Panc1 (cell line): Measurements from ENCODE around the gene WHRN. TPM values are rescaled to one million over a fixed set of nuclear protein-coding genes. Genes with fewer than 3 reads are reported as not detected.

Source experiments
- ATAC-seq: fragments of 200-7000 bp; cut with Tn5 transposase; 2 replicates; pipeline ENCODE4 v1.9.1; 2020; ENCODE audit warnings: mild to moderate bottlenecking, moderate library complexity
- BruUV-seq: library from RNA; stranded (reverse); fragments of 400-500 nt; replicated peaks from 2 replicates; lab custom pipeline; 2021; lab: Mats Ljungman, UMichigan
- CTCF ChIA-PET: fragments of 300-600 bp; sonication (Branson Sonifier 250); formaldehyde crosslinking; loops from one replicate; lab custom pipeline; 2022; ENCODE audit warnings: antibody characterized with exemption; lab: Charles Lee
- POLR2A ChIA-PET: fragments of 300-600 bp; sonication (Branson Sonifier 250); formaldehyde crosslinking; loops from one replicate; lab custom pipeline; 2022; ENCODE audit warnings: antibody characterized with exemption; lab: Charles Lee
- DNase-seq: peaks from one replicate; pipeline ENCODE4 v3.0.0-alpha.2; 2010; ENCODE audit warnings: low read depth, low spot score
- H3K27ac ChIP-seq: 2 replicates; pipeline ENCODE4 v1.5.1; 2011; ENCODE audit warnings: mild to moderate bottlenecking, low read length, inconsistent platforms
- H3K27me3 ChIP-seq: fragments of 200-500 bp; sonication (Bioruptor generic); 2 replicates; pipeline ENCODE4 v1.6.0; 2014; ENCODE audit warnings: low read length, inconsistent platforms; ENCODE audit not compliant: control insufficient read depth, insufficient read depth
- H3K36me3 ChIP-seq: fragments of 200-500 bp; sonication (Bioruptor generic); 2 replicates; pipeline ENCODE4 v1.5.1; 2014; ENCODE audit warnings: inconsistent platforms, mild to moderate bottlenecking, low read length, moderate library complexity; ENCODE audit not compliant: control insufficient read depth, insufficient read depth
- H3K4me1 ChIP-seq: 2 replicates; pipeline ENCODE4 v1.5.1; 2011; ENCODE audit warnings: inconsistent platforms, mild to moderate bottlenecking, low read length, moderate library complexity; ENCODE audit not compliant: control insufficient read depth, insufficient read depth
- H3K4me3 ChIP-seq, 2 experiments: 2 replicates each; pipeline ENCODE4 v1.5.1; 2011 to 2012; ENCODE audit warnings: low read depth in 2 of 2, low read length in 2 of 2, mild to moderate bottlenecking in 2 of 2, inconsistent platforms in 1 of 2, moderate library complexity in 1 of 2
- H3K9me3 ChIP-seq: fragments of 200-500 bp; sonication (Bioruptor generic); 2 replicates; pipeline ENCODE4 v1.5.1; 2014; ENCODE audit warnings: low read depth, mild to moderate bottlenecking, inconsistent platforms, low read length, moderate library complexity; ENCODE audit not compliant: control insufficient read depth, insufficient read depth
- POLR2AphosphoS5 ChIP-seq: IDR thresholded peaks from 2 replicates; pipeline ENCODE4 v1.6.1; 2012; ENCODE audit warnings: mild to moderate bottlenecking, low read depth, low read length, moderate library complexity
- REST ChIP-seq, 2 experiments: IDR thresholded peaks; 2 replicates each; pipeline ENCODE4 v1.6.1; 2011 to 2012; ENCODE audit warnings: low read depth in 2 of 2, control low read depth in 1 of 2, low read length in 1 of 2, mild to moderate bottlenecking in 1 of 2, moderate library complexity in 1 of 2; ENCODE audit not compliant: insufficient read depth in 1 of 2
- SIN3A ChIP-seq: IDR thresholded peaks from 2 replicates; pipeline ENCODE4 v1.6.1; 2012; ENCODE audit warnings: low read depth, mild to moderate bottlenecking, low read length, moderate library complexity, borderline replicate concordance; ENCODE audit not compliant: insufficient read depth
- TCF7L2 ChIP-seq: IDR thresholded peaks from 2 replicates; pipeline ENCODE4 v1.6.1; 2011; ENCODE audit warnings: mild to moderate bottlenecking, low read depth, low read length, inconsistent platforms
- in situ Hi-C: cut with HindIII; loops from 2 replicates; pipeline ENCODE4 v1.10.0; 2016; ENCODE audit warnings: low sequenced_read_pairs, low pct_unique_long_range_greater_than_20kb
- intact Hi-C: fragments of 100-400 bp; cut with micrococcal nuclease; formaldehyde crosslinking; loops from one replicate; pipeline ENCODE4 v1.10.0; 2022; ENCODE audit not compliant: unreplicated experiment
- total RNA-seq: library from RNA; stranded (reverse); gene quantifications from one replicate; pipeline ENCODE4 v1.2.1, GENCODE V29; 2021; ENCODE audit not compliant: unreplicated experiment
- TF ChIP-seq, protein P1 (sequence below): fragments of 450-650 bp; IDR thresholded peaks from 2 replicates; pipeline ENCODE4 v1.5.1; 2017; ENCODE audit warnings: mild to moderate bottlenecking

The WHRN gene
- total RNA-seq, 1 experiment from 2014 or later, result 18.0 TPM

DNA sequence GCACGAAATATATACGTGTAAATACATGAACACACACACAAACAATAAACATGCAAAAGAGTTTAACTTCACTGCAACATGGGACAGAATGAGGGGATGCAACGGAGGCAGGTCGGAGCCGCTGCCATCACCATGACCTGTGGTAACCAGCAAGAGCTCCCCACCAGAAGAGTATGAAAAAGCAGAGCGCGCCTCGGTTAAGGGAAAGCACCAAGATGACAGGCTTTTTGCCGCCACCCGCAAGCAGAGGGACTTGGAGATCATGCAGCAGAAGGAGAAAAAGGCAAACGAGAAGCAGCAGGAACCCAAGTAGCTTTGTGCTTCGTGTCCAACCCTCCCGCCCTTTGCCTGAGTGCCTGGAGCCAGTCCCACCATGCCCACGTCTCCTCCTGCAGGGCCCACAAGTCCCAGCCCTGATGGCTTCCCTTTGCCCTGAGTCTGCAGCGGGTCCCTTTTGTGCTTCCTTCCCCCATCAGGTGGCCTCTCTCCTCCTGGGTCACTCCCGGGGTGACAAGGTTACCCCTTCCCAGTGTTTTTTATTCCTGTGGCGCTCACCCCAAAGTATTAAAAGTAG lies 13.8 kb downstream of the WHRN start:
- BruUV-seq, result no TSS peak
- intact Hi-C loops (no loop called here), in situ Hi-C loops (no loop called here)
- Histone ChIP-seq H3K4me1 (no peaks in the 10 kb centered on the region; the same call in none of the 2 replicates), H3K36me3 (no peaks in the 10 kb centered on the region), H3K9me3 (no peaks in the 10 kb centered on the region), H3K27me3 (no peaks in the 10 kb centered on the region), H3K4me3 (no peak overlapping the region), H3K27ac (no peak overlapping the region)
- no peak for TF ChIP-seq TCF7L2
- TF ChIP-seq, protein P1, sequence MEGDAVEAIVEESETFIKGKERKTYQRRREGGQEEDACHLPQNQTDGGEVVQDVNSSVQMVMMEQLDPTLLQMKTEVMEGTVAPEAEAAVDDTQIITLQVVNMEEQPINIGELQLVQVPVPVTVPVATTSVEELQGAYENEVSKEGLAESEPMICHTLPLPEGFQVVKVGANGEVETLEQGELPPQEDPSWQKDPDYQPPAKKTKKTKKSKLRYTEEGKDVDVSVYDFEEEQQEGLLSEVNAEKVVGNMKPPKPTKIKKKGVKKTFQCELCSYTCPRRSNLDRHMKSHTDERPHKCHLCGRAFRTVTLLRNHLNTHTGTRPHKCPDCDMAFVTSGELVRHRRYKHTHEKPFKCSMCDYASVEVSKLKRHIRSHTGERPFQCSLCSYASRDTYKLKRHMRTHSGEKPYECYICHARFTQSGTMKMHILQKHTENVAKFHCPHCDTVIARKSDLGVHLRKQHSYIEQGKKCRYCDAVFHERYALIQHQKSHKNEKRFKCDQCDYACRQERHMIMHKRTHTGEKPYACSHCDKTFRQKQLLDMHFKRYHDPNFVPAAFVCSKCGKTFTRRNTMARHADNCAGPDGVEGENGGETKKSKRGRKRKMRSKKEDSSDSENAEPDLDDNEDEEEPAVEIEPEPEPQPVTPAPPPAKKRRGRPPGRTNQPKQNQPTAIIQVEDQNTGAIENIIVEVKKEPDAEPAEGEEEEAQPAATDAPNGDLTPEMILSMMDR, result no peak
- TF ChIP-seq REST (IDR thresholded peaks at IDR 0.05; ENCODE audit: insufficient read depth in 1 of 2, low read depth in 2 of 2, low read length in 1 of 2), result no peak
- TF ChIP-seq POLR2AphosphoS5, result no peak
- no peak for TF ChIP-seq SIN3A
- ChIA-PET CTCF (interaction anchor here (0.6 kb wide), 1 partner anchor 58 kb away, joined by 3 read pairs; no protein-coding TSS in a partner anchor), POLR2A (no interaction called here)
- no peak for ATAC-seq
- no peak for DNase-seq

- ChIA-PET POLR2A (no interaction called here), CTCF (no interaction called here)
- TF ChIP-seq TCF7L2 (no peak), POLR2AphosphoS5 (no peak), REST (IDR thresholded peaks at IDR 0.05; ENCODE audit: insufficient read depth in 1 of 2, low read depth in 2 of 2, low read length in 1 of 2) (no peak), SIN3A (no peak)
- TF ChIP-seq, protein P1, result no peak
- ATAC-seq (no peak), DNase-seq (no peak)
- BruUV-seq, result no TSS peak
- H3K4me3 ChIP-seq, result no peak overlapping the region
- no peaks in the 10 kb centered on the region; the same call in 1 of the 2 replicates for H3K4me1 ChIP-seq
- H3K36me3 ChIP-seq, result no peaks in the 10 kb centered on the region
- no peak overlapping the region for H3K27ac ChIP-seq
- in situ Hi-C loops, result no loop called here
- no peaks in the 10 kb centered on the region for H3K9me3 ChIP-seq
- H3K27me3 ChIP-seq, result no peaks in the 10 kb centered on the region
- intact Hi-C loops, result loop anchor here (5.0 kb wide), 1 partner anchor 83 kb away; no protein-coding TSS in a partner anchor
Measured at GRCh38 chr9:114489928-114490327, 15.3 kb downstream of the WHRN start.
